Smooth muscle cell (in vitro differentiated cells): ENCODE data around the gene PTPRR. TPM values are rescaled to one million over a fixed set of nuclear protein-coding genes. Genes with fewer than 3 reads are reported as not detected.
"Not testable (repeated sequence)": the region's sequence is repeated elsewhere in the genome, so short reads cannot be mapped to it uniquely, and the experiment has no call there.

Experiments
- DNase-seq: peaks from one replicate; lab custom pipeline; 2025; ENCODE audit not compliant: unreplicated experiment; lab: John Stamatoyannopoulos, UW
- H2AFZ ChIP-seq: fragments of 200-600 bp; sonication (generic); 2 replicates; pipeline ENCODE4 v1.6.0; 2016; ENCODE audit warnings: antibody characterized with exemption, low read depth, mild to moderate bottlenecking
- H3F3A ChIP-seq: fragments of 200-600 bp; sonication (generic); 2 replicates; pipeline ENCODE4 v1.6.0; 2017; ENCODE audit warnings: antibody characterized with exemption, low read depth
- H3K27ac ChIP-seq: fragments of 200-600 bp; sonication (generic); 2 replicates; pipeline ENCODE4 v1.5.1; 2016; ENCODE audit warnings: low read depth, mild to moderate bottlenecking
- H3K27me3 ChIP-seq: fragments of 200-600 bp; sonication (generic); 2 replicates; pipeline ENCODE4 v1.6.1; 2016; ENCODE audit warnings: low read depth, mild to moderate bottlenecking
- H3K36me3 ChIP-seq: fragments of 200-600 bp; sonication (generic); 2 replicates; pipeline ENCODE4 v1.5.1; 2016; ENCODE audit warnings: low read depth
- H3K4me1 ChIP-seq: fragments of 200-600 bp; sonication (generic); 2 replicates; pipeline ENCODE4 v1.5.1; 2016; ENCODE audit warnings: low read depth
- H3K4me2 ChIP-seq: fragments of 200-600 bp; sonication (generic); 2 replicates; pipeline ENCODE4 v1.6.0; 2016; ENCODE audit warnings: mild to moderate bottlenecking
- H3K4me3 ChIP-seq: fragments of 200-600 bp; sonication (generic); 2 replicates; pipeline ENCODE4 v1.5.1; 2016; ENCODE audit warnings: mild to moderate bottlenecking
- H3K79me2 ChIP-seq: fragments of 200-600 bp; sonication (generic); 2 replicates; pipeline ENCODE4 v1.6.0; 2016; ENCODE audit warnings: low read depth, mild to moderate bottlenecking
- H3K9ac ChIP-seq: fragments of 200-600 bp; sonication (generic); 2 replicates; pipeline ENCODE4 v1.6.0; 2016; ENCODE audit warnings: low read depth
- H3K9me3 ChIP-seq: fragments of 200-600 bp; sonication (generic); replicated peaks from 2 replicates; pipeline ENCODE4 v1.5.1; 2016; ENCODE audit warnings: low read depth
- H4K20me1 ChIP-seq: fragments of 200-600 bp; sonication (generic); 2 replicates; pipeline ENCODE4 v1.6.0; 2016; ENCODE audit warnings: low read depth
- WGBS: methylation state at CpG from one replicate; pipeline ENCODE4 v1.1.7; 2016; ENCODE audit warnings: low lambda C conversion rate; 5-methylcytosine and 5-hydroxymethylcytosine counted together
- polyA plus RNA-seq: library from polyadenylated mRNA; unstranded; fragments of >200 nt; fragmentation: Nextera tagmentation; extraction: Ambion mirVana; gene quantifications from 2 replicates; pipeline ENCODE4 v1.2.1, GENCODE V29; 2016
- total RNA-seq: library from RNA; depleted of rRNA; stranded (reverse); fragments of >200 nt; gene quantifications from 2 replicates; pipeline ENCODE4 v1.2.3, GENCODE V29; 2014
- TF ChIP-seq, protein P1 (sequence below): fragments of 200-600 bp; sonication (generic); IDR thresholded peaks from 2 replicates; pipeline ENCODE4 v1.5.1; 2017; ENCODE audit warnings: borderline replicate concordance, mild to moderate bottlenecking, antibody characterized with exemption; ENCODE audit not compliant: insufficient read depth, poor library complexity, severe bottlenecking

Gene PTPRR
- total and polyA plus RNA-seq, 2 experiments from 2014 or later, result 2.8 to 17.8 TPM

DNA sequence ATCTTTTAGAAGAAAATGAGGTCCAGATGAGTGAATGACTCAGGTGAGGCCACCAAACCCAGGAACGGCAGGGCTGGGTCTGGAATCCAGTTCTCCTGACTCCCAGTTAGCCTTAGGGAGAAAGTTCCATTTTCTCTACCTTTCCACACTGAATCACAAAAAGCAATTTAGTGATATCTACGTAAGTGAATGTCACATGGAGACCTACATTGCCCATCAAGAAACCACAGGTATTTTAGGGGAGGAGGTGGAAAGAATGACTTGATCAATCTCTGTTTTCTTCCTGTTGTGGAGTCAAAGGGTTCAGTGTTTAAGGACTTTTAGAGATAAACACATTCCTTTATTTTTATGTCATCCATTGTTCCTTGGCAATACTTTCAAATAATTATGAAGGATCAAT lies 176.4 kb downstream of the PTPRR start:
- H4K20me1 ChIP-seq, result no peaks in the 10 kb centered on the region
- no peaks in the 10 kb centered on the region for H3K27me3 ChIP-seq
- no peaks in the 10 kb centered on the region for H3K36me3 ChIP-seq
- peak overlapping the region; percentile 41 for H3K9ac ChIP-seq
- H3K4me3 ChIP-seq, result no peak overlapping the region
- peak overlapping the region; percentile 88 for H3K27ac ChIP-seq
- no peak overlapping the region for H2AFZ ChIP-seq
- no peaks in the 10 kb centered on the region for H3F3A ChIP-seq
- H3K9me3 ChIP-seq, result no peaks in the 10 kb centered on the region
- TF ChIP-seq, protein P1, sequence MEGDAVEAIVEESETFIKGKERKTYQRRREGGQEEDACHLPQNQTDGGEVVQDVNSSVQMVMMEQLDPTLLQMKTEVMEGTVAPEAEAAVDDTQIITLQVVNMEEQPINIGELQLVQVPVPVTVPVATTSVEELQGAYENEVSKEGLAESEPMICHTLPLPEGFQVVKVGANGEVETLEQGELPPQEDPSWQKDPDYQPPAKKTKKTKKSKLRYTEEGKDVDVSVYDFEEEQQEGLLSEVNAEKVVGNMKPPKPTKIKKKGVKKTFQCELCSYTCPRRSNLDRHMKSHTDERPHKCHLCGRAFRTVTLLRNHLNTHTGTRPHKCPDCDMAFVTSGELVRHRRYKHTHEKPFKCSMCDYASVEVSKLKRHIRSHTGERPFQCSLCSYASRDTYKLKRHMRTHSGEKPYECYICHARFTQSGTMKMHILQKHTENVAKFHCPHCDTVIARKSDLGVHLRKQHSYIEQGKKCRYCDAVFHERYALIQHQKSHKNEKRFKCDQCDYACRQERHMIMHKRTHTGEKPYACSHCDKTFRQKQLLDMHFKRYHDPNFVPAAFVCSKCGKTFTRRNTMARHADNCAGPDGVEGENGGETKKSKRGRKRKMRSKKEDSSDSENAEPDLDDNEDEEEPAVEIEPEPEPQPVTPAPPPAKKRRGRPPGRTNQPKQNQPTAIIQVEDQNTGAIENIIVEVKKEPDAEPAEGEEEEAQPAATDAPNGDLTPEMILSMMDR, result no peak
- DNase-seq, result no peak
- H3K79me2 ChIP-seq, result no peaks in the 10 kb centered on the region
- no peak overlapping the region for H3K4me2 ChIP-seq
- WGBS, result 66% methylated on average over 2 of the region's 2 CpGs
- H3K4me1 ChIP-seq, result no peaks in the 10 kb centered on the region

DNA sequence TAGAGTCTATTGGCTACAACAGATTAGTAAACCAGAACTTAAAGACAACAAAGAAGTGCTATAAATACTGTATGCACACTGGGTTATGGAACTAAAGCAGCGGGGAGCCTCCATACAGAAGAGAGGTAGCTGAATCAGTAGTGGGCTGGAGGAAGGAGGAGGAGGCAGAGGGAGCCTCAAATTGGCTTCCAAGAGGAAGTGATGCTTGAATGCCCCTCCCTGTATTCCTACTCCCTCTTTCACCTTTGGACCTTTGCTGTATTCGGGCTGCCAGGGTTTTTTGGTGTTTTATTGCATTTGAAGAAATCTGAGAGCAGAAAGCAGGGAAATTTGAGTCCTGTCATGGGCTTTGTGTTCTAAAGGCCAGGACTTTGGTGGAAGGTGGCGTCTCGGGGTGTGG lies 179.3 kb downstream of the PTPRR start:
- DNase-seq, result no peak
- H3K27ac ChIP-seq, result no peak overlapping the region

DNA sequence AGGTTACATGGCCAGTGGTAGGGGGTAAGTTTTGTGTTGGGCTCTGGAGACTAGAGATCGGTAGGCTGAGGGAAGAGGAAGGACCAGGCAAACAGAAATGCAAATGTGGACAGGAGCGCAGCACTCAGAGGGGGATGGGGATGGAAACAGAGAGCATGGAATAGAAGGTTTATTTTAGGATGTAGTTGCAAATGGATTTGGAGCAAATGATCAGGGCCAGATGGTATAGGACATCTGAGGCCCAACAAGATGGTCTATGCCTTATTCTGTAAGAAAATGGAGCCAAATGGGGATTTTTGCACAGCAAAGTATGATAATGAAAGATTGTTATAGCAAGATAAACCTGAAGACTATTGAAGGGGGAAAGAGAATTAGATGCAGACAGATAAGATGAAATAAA lies 180.8 kb downstream of the PTPRR start:
- Histone ChIP-seq H3K27me3 (no peaks in the 10 kb centered on the region), H3K4me1 (no peaks in the 10 kb centered on the region), H4K20me1 (no peaks in the 10 kb centered on the region), H3K27ac (no peak overlapping the region), H3K4me2 (no peak overlapping the region), H2AFZ (no peak overlapping the region), H3K36me3 (no peaks in the 10 kb centered on the region), H3K79me2 (no peaks in the 10 kb centered on the region), H3K4me3 (no peak overlapping the region), H3K9ac (no peak overlapping the region), H3F3A (no peaks in the 10 kb centered on the region), H3K9me3 (no peaks in the 10 kb centered on the region)
- 86% methylated on average over 2 of the region's 2 CpGs for WGBS
- no peak for DNase-seq
- TF ChIP-seq, protein P1, result no peak

More for the DNA sequence above, 179.3 kb downstream of the PTPRR start:
- Histone ChIP-seq H3K9ac (no peak overlapping the region), H3K27me3 (no peaks in the 10 kb centered on the region), H3K4me2 (no peak overlapping the region), H3K4me1 (no peaks in the 10 kb centered on the region), H3F3A (no peaks in the 10 kb centered on the region), H3K36me3 (no peaks in the 10 kb centered on the region), H3K4me3 (no peak overlapping the region), H3K79me2 (no peaks in the 10 kb centered on the region), H3K9me3 (no peaks in the 10 kb centered on the region), H2AFZ (no peak overlapping the region), H4K20me1 (no peaks in the 10 kb centered on the region)
- 66% methylated on average over 4 of the region's 4 CpGs for WGBS
- TF ChIP-seq, protein P1, result no peak

DNA sequence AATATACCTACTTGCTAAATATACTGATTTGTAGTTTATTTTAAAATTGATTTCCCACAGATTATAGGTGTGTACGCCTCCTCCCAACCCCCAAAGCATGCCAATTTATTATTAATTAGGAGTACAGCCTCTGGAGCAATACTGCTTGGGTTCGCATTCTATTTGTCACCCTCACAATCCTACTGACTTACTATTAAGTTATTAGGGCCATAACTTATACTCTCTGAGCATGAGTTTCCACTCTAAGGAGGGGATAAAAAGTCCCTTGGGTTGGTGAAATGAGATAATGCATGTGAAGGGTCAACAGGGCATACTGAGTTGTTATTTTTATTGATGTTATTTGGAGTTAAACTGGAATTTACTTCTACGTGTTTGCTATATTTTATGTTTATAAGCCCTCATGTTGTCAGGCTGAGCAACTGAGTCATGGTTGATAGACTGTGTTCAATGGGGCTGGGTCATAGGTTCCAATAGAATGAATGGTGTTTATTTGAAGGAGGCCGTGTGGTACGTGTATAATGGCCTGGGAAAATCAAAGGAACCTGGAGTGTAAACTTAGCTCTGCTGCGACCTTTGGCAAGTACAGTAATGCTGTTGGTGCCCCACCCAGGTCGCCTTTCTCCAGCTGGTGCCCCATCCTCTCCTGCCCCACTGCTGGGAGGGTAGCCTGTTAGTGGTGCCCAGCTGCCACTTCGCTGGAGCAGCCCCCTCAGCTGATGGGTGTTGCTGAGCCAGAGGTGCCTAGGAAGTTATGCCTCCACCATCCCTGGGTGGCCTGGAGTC lies 184.0 kb downstream of the PTPRR start:
- Histone ChIP-seq H3K4me3 (no peak overlapping the region), H3F3A (no peaks in the 10 kb centered on the region), H3K27ac (no peak overlapping the region), H3K27me3 (peaks cover 6% of the 10 kb centered on the region), H3K79me2 (no peaks in the 10 kb centered on the region), H2AFZ (no peak overlapping the region), H3K9me3 (no peaks in the 10 kb centered on the region), H4K20me1 (no peaks in the 10 kb centered on the region), H3K4me2 (no peak overlapping the region), H3K4me1 (no peaks in the 10 kb centered on the region), H3K36me3 (no peaks in the 10 kb centered on the region), H3K9ac (no peak overlapping the region)
- DNase-seq, result no peak
- WGBS, result 93% methylated on average over 8 of the region's 8 CpGs
- TF ChIP-seq, protein P1, result no peak

- not testable (repeated sequence) for H3K79me2 ChIP-seq, H3K4me3 ChIP-seq, H3K27ac ChIP-seq, DNase-seq, H3K9me3 ChIP-seq, H3K9ac ChIP-seq, H3K4me1 ChIP-seq, H3K27me3 ChIP-seq, H4K20me1 ChIP-seq, H3K4me2 ChIP-seq, H3F3A ChIP-seq, H2AFZ ChIP-seq, H3K36me3 ChIP-seq
- 96% methylated on average over 3 of the region's 3 CpGs for WGBS
Observed at GRCh38 chr12:70735197-70735596, 185.3 kb downstream of the PTPRR start.
